ENCODE data around the gene DENND1A. TPM values are rescaled to one million over a fixed set of nuclear protein-coding genes. Genes with fewer than 3 reads are reported as not detected.
A peak's percentile ranks its signal among the peaks of the same experiment; 100 is the strongest.

Gene DENND1A
- total RNA-seq, 1 experiment from 2014 or later = 42.5 TPM

DNA sequence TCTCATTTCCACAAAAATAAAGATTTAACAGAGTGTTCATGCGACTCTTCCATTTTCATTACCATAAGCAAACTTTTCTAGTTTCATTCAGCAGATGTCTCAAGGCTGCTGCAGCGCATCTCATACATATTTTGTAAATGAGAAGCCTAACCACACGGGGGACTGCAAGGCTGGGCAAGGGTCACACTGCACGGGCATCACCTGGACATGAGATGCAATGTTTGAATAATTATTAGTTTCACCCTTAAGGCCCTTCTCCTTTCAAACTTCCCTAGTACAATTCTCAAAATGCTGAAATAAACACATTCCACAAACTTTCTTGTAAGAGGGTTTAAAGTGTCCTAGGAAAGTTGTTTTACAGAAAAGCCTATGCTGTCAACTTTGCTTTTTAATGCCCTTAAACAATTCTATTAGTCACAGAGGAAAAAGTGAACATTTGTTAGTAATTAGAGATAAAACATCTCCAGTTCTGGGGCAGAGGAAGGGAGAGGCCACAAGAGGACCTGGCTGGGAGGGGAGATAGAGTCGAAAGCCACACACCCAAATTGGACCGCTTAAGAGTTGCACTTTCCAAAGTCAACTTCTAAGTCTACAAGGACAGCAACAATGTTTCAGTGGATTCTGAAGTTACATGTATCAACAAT, 1.3 kb downstream of the DENND1A start:
- peak overlapping the region; percentile 74 for H3K27ac Mint-ChIP-seq (ENCODE audit: low read depth, unreplicated experiment)
- peak overlapping the region; percentile 68 for H3K4me3 Mint-ChIP-seq (ENCODE audit: unreplicated experiment)
- TF ChIP-seq, protein P1, sequence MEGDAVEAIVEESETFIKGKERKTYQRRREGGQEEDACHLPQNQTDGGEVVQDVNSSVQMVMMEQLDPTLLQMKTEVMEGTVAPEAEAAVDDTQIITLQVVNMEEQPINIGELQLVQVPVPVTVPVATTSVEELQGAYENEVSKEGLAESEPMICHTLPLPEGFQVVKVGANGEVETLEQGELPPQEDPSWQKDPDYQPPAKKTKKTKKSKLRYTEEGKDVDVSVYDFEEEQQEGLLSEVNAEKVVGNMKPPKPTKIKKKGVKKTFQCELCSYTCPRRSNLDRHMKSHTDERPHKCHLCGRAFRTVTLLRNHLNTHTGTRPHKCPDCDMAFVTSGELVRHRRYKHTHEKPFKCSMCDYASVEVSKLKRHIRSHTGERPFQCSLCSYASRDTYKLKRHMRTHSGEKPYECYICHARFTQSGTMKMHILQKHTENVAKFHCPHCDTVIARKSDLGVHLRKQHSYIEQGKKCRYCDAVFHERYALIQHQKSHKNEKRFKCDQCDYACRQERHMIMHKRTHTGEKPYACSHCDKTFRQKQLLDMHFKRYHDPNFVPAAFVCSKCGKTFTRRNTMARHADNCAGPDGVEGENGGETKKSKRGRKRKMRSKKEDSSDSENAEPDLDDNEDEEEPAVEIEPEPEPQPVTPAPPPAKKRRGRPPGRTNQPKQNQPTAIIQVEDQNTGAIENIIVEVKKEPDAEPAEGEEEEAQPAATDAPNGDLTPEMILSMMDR (IDR thresholded peaks at IDR 0.05; ENCODE audit: unreplicated experiment) = no peak
- BruUV-seq (replicated peaks) = no TSS peak
- peaks cover 42% of the 10 kb centered on the region for H3K4me1 Mint-ChIP-seq (ENCODE audit: insufficient read depth, unreplicated experiment)
- CTCF ChIA-PET = interaction anchor here (0.6 kb wide), 1 partner anchor 613 kb away, joined by 4 read pairs; no protein-coding TSS in a partner anchor
- DNase-seq (ENCODE audit: unreplicated experiment) = peak; percentile 22
- H3K27me3 Mint-ChIP-seq (ENCODE audit: insufficient read depth, unreplicated experiment) = no peaks in the 10 kb centered on the region
- peaks cover 9% of the 10 kb centered on the region for H3K9me3 Mint-ChIP-seq (ENCODE audit: unreplicated experiment)
- intact Hi-C loops (cut with micrococcal nuclease) = no loop called here
- H3K36me3 Mint-ChIP-seq (ENCODE audit: insufficient read depth, unreplicated experiment) = peaks cover 6% of the 10 kb centered on the region
- POLR2A ChIA-PET = interaction anchor here (0.6 kb wide), 2 partner anchors 76 to 730 kb away, joined by 3 read pairs; no protein-coding TSS in a partner anchor

DNA sequence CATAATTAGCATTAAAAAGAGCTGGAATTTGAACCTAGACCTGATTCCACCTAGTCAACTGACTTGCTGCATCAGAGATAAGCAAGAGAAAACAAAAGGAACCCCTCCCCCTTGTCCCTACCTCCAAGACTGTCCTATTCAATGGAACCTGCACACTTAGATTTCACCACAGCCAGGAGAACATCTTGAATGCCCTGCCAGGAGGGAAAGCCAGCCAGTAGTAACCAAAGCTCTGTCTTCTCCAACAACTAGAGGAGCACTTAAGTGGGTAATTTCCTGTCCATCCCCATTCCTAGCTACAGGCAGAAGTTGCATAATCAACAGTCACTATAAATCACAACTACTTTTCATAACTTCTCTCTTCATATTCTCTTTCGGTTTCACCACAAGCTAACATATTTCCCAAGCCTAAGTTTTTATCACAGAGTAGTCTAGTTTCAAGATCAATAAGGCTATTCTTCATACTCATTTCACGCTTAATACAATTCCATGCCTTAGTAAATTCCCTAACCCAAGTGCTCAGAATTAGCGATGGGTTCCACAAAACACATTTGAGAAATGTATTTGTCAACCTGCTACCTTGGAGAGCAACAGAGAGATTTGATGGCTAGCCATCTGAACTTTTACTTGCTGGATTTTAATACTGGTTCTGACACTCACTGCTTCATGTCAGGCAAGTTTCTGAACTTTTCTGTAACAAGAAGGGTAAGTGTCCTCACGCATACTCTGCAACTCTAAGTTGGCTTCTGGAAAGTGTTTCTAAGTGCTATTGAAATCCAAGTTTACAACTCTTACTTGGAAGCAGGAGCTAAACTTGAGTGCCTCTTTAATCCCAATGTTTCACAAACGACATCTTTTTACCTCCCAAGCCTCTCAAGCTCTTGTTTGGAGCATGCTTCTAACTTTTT, 2.0 kb downstream of the DENND1A start:
- H3K27me3 Mint-ChIP-seq (ENCODE audit: insufficient read depth, unreplicated experiment) = no peaks in the 10 kb centered on the region
- H3K4me1 Mint-ChIP-seq (ENCODE audit: insufficient read depth, unreplicated experiment) = peaks cover 37% of the 10 kb centered on the region
- H3K9me3 Mint-ChIP-seq (ENCODE audit: unreplicated experiment) = peaks cover 9% of the 10 kb centered on the region
- CTCF ChIA-PET = no interaction called here
- intact Hi-C loops (cut with micrococcal nuclease) = no loop called here
- DNase-seq (ENCODE audit: unreplicated experiment) = peak; percentile 65
- POLR2A ChIA-PET = interaction anchor here (0.6 kb wide), 2 partner anchors 75 to 730 kb away, joined by 3 read pairs; no protein-coding TSS in a partner anchor
- peaks cover 6% of the 10 kb centered on the region for H3K36me3 Mint-ChIP-seq (ENCODE audit: insufficient read depth, unreplicated experiment)
- peak overlapping the region; percentile 68 for H3K4me3 Mint-ChIP-seq (ENCODE audit: unreplicated experiment)
- H3K27ac Mint-ChIP-seq (ENCODE audit: low read depth, unreplicated experiment) = peak overlapping the region; percentile 64
- TF ChIP-seq, protein P1 (IDR thresholded peaks at IDR 0.05; ENCODE audit: unreplicated experiment) = no peak
- BruUV-seq (replicated peaks) = TSS peak; percentile 36

DNA sequence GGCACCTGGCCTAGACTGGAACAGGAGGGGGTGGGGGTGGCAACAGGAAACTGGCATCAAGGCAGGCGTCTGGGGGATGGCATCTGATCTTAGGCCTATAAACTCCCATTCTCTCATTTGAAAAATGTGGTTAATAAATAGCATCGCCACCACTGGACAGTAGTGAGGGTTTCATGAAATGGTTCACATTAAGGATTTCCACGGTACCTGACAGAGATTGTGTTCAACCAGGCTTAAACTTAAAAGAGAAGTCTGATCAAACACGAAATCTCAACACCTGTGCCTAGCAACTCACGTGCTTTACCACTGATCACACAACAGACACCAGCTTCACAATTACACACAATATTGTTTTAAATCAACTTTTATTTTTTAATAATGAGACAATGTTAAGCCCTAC, 3.0 kb downstream of the DENND1A start:
- peaks cover 43% of the 10 kb centered on the region for H3K4me1 Mint-ChIP-seq (ENCODE audit: insufficient read depth, unreplicated experiment)
- H3K36me3 Mint-ChIP-seq (ENCODE audit: insufficient read depth, unreplicated experiment) = peaks cover 6% of the 10 kb centered on the region
- TF ChIP-seq, protein P1 (IDR thresholded peaks at IDR 0.05; ENCODE audit: unreplicated experiment) = no peak
- intact Hi-C loops (cut with micrococcal nuclease) = no loop called here
- H3K27ac Mint-ChIP-seq (ENCODE audit: low read depth, unreplicated experiment) = no peak overlapping the region
- no peak for DNase-seq (ENCODE audit: unreplicated experiment)
- H3K27me3 Mint-ChIP-seq (ENCODE audit: insufficient read depth, unreplicated experiment) = no peaks in the 10 kb centered on the region
- H3K4me3 Mint-ChIP-seq (ENCODE audit: unreplicated experiment) = no peak overlapping the region
- no TSS peak for BruUV-seq (replicated peaks)
- POLR2A ChIA-PET = no interaction called here
- peaks cover 9% of the 10 kb centered on the region for H3K9me3 Mint-ChIP-seq (ENCODE audit: unreplicated experiment)
- CTCF ChIA-PET = interaction anchor here (0.6 kb wide), 1 partner anchor 719 kb away, joined by 6 read pairs; no protein-coding TSS in a partner anchor

DNA sequence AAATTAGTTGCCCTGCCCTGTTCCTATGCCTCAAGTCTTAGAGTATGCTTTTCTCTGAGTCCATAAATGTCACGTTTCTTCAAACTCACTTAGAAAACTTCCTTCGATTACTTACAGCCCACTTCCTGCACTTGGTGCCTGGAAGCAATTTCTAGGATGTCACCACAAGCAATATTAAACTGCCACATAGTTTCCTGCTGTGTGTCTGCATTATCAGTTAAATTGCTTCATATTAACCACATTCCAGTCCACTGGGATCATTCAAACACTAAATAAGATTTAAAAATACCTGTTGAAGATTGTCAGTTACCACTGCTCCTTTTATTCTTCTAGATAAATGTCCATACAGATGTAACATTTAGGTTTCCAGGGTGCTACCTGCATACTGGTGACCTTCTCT, 4.1 kb downstream of the DENND1A start:
- H3K27ac Mint-ChIP-seq (ENCODE audit: low read depth, unreplicated experiment) = peak overlapping the region; percentile 11
- DNase-seq (ENCODE audit: unreplicated experiment) = no peak

More for the DNA sequence above, 4.1 kb downstream of the DENND1A start:
- Mint-ChIP-seq H3K4me3 (ENCODE audit: unreplicated experiment) (no peak overlapping the region), H3K27me3 (ENCODE audit: insufficient read depth, unreplicated experiment) (no peaks in the 10 kb centered on the region), H3K4me1 (ENCODE audit: insufficient read depth, unreplicated experiment) (peaks cover 43% of the 10 kb centered on the region), H3K36me3 (ENCODE audit: insufficient read depth, unreplicated experiment) (peaks cover 6% of the 10 kb centered on the region), H3K9me3 (ENCODE audit: unreplicated experiment) (peaks cover 9% of the 10 kb centered on the region)
- intact Hi-C loops (cut with micrococcal nuclease) = no loop called here
- TF ChIP-seq, protein P1 (IDR thresholded peaks at IDR 0.05; ENCODE audit: unreplicated experiment) = no peak
- ChIA-PET POLR2A (no interaction called here), CTCF (no interaction called here)
- no TSS peak for BruUV-seq (replicated peaks)
